CD8-positive, alpha-beta memory T cell (primary cell): ENCODE results near the gene NR0B2. TPM values are rescaled to one million over a fixed set of nuclear protein-coding genes. Genes with fewer than 3 reads are reported as not detected.
A peak's percentile ranks its signal among the peaks of the same experiment; 100 is the strongest.

ENCODE experiments used
- CTCF ChIA-PET: fragments of 350-600 bp; sonication (Branson Sonifier 250); formaldehyde crosslinking; loops from one replicate; lab custom pipeline; 2021; ENCODE audit warnings: antibody characterized with exemption; lab: Charles Lee
- POLR2A ChIA-PET: fragments of 350-600 bp; sonication (Branson Sonifier 250); formaldehyde crosslinking; loops from one replicate; lab custom pipeline; 2021; ENCODE audit warnings: antibody characterized with exemption; lab: Charles Lee
- DNase-seq, 5 donors: peaks; one replicate each; pipeline versions ENCODE4 v3.0.0 to v3.0.0-alpha.2; 2020 to 2022; ENCODE audit warnings: mixed read lengths in 1 of 5
- H3K27ac ChIP-seq: one replicate; pipeline ENCODE4 v1.7.0; 2013; ENCODE audit warnings: low read depth, mild to moderate bottlenecking, low read length, moderate library complexity
- H3K27me3 ChIP-seq: 2 replicates; pipeline ENCODE4 v1.7.0; 2013; ENCODE audit warnings: low read length, mild to moderate bottlenecking; ENCODE audit not compliant: insufficient read depth, poor library complexity, severe bottlenecking
- H3K36me3 ChIP-seq: 2 replicates; pipeline ENCODE4 v1.7.0; 2013; ENCODE audit warnings: mild to moderate bottlenecking, low read length, moderate library complexity; ENCODE audit not compliant: insufficient read depth
- H3K4me1 ChIP-seq: 2 replicates; pipeline ENCODE4 v1.7.0; 2013; ENCODE audit warnings: mild to moderate bottlenecking, low read length, moderate library complexity; ENCODE audit not compliant: insufficient read depth
- H3K4me3 ChIP-seq: 2 replicates; pipeline ENCODE4 v1.7.0; 2013; ENCODE audit warnings: mild to moderate bottlenecking, low read length
- H3K9me3 ChIP-seq: 2 replicates; pipeline ENCODE4 v1.7.0; 2013; ENCODE audit warnings: mild to moderate bottlenecking, low read length
- H3K27ac Mint-ChIP-seq, 8 donors: one replicate each; pipeline ENCODE4 v1.8.0; 2020 to 2021; ENCODE audit warnings: mixed read lengths in 8 of 8, mild to moderate bottlenecking in 6 of 8, inconsistent platforms in 3 of 8, moderate library complexity in 3 of 8
- H3K27me3 Mint-ChIP-seq, 2 donors: one replicate each; pipeline ENCODE4 v1.8.0; 2020 to 2021; ENCODE audit warnings: mixed read lengths in 2 of 2, mild to moderate bottlenecking in 1 of 2, moderate library complexity in 1 of 2
- H3K36me3 Mint-ChIP-seq, 3 donors: one replicate each; pipeline ENCODE4 v1.8.0; 2020 to 2021; ENCODE audit warnings: mixed read lengths in 3 of 3, inconsistent platforms in 1 of 3, mild to moderate bottlenecking in 1 of 3
- H3K4me1 Mint-ChIP-seq, 3 donors: one replicate each; pipeline ENCODE4 v1.8.0; 2020 to 2021; ENCODE audit warnings: mixed read lengths in 3 of 3, inconsistent platforms in 1 of 3, mild to moderate bottlenecking in 1 of 3
- H3K4me3 Mint-ChIP-seq, 7 donors: one replicate each; pipeline ENCODE4 v1.8.0; 2020 to 2021; ENCODE audit warnings: mixed read lengths in 7 of 7, mild to moderate bottlenecking in 6 of 7, moderate library complexity in 4 of 7, inconsistent platforms in 2 of 7
- H3K9me3 Mint-ChIP-seq, 5 donors: one replicate each; pipeline ENCODE4 v1.8.0; 2020 to 2022; ENCODE audit warnings: mixed read lengths in 5 of 5, mild to moderate bottlenecking in 3 of 5, moderate library complexity in 2 of 5, inconsistent platforms in 1 of 5
- polyA plus RNA-seq: library from polyadenylated mRNA; unstranded; fragments of 300-500 nt; fragmentation: Illumina TruSeq; gene quantifications from one replicate; pipeline ENCODE4 v1.2.3, GENCODE V29; 2021
- total RNA-seq, 2 experiments: library from RNA; stranded (reverse); gene quantifications; one replicate each; pipeline ENCODE4 v1.2.3, GENCODE V29; 2021

NR0B2 gene
- total and polyA plus RNA-seq, 3 experiments from 2014 or later, result not detected

DNA sequence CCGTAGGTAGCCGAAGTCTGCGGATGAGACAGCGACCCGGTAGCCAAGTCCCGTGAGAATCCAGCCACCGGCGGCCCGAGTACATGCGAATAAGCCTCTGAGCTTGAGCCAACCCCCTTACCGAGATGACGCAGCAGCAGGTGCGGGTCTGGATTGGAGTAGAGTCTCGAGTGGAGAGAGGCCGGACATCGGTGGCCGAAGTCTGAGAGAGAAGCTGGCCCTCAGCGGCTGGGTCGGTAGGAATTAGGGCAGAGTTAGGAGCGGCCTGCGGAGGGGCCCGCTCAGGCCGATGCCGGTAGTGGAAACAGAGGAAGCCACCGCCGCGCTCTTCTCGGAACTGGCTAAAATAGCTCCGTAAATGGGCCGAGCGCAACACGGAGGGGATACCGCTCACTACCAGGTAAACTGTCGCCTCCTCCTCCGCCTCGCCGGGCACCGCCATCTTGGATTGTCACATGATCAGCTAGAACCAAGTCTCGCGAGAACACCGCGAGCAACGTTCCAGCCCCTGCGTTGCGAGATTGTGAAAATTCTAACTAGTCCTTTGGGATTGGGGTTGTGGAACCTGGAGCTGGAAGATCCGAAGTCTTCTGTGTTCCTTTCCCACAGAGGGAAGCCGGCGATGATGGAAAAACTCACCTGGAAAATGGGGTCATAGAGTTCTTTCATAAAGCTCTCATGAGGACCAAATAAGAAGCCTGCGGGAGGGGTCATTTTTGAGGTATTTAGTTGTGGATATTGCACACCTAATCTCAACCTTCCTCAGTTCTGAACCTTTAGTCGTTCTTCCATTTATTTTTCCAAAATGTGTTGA is 13.6 kb downstream of the NR0B2 start, which contains the start of gene GPATCH3:
Gene GPATCH3 (minus strand): TSS at position 467 of the 814 bp plus-strand sequence. CDS start 25 bp downstream, at position 442.
- DNase-seq, result peak; percentile 82 to 94 (median 85)
- Mint-ChIP-seq H3K4me1 (peaks cover 27 to 48% (median 37%) of the 10 kb centered on the region in 3 donors), H3K4me3 (peak within 1 kb of the TSS; percentile 88 to 99 (median 93)), H3K9me3 (no peaks in the 10 kb centered on the region), H3K27me3 (no peaks in the 10 kb centered on the region), H3K27ac (peak within 1 kb of the TSS; percentile 92 to 100 (median 98)), H3K36me3 (peaks cover 0 to 41% (median 3%) of the 10 kb centered on the region in 3 donors)
- H3K4me3 ChIP-seq, result peak within 1 kb of the TSS; percentile 92
- H3K27ac ChIP-seq, result peak within 1 kb of the TSS; percentile 87
- ChIA-PET CTCF (interaction anchor here (0.9 to 2.6 kb wide), 7 partner anchors 10 to 79 kb away, joined by 3 to 13 read pairs (median 3); partner anchors contain the start of genes GPN2 and NR0B2), POLR2A (interaction anchor here (0.7 to 2.3 kb wide), 9 partner anchors 10 to 428 kb away, joined by 3 to 39 read pairs (median 4); partner anchors contain the start of genes GPN2, HMGN2, NUDC and SLC9A1)
- peaks cover 6% of the 10 kb centered on the region for H3K36me3 ChIP-seq
- H3K9me3 ChIP-seq, result no peaks in the 10 kb centered on the region
- peaks cover 20% of the 10 kb centered on the region for H3K4me1 ChIP-seq
- H3K27me3 ChIP-seq, result no peaks in the 10 kb centered on the region

DNA sequence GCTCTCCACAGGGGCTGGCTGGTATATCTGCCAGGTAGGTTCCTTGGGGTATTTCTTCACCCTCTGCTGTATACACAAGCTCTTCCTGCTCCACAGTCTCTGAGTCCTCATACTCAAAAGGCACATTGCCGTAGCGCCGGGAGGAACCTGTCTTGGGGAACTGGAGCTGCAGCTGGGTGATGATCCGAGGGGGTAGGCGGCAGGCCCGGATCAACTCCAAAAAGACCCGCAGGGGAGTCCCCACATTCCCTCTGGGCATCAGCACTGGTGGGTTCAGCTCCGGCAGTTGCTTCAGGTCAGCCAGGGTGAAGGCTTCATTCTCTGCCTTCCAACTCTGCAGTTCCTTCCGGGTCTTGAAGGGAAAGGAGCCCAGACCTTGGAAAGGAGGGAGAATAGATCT is 16.4 kb downstream of the NR0B2 start:
- Mint-ChIP-seq H3K27me3 (no peaks in the 10 kb centered on the region), H3K27ac (peak overlapping the region in 3 of 8 donors; percentile 12 to 68 (median 17)), H3K4me3 (peak overlapping the region in 1 of 7 donors; percentile 79), H3K36me3 (peaks cover 4 to 68% (median 8%) of the 10 kb centered on the region in 3 donors), H3K9me3 (no peaks in the 10 kb centered on the region), H3K4me1 (peaks cover 27 to 52% (median 35%) of the 10 kb centered on the region in 3 donors)
- no peak overlapping the region for H3K4me3 ChIP-seq
- H3K27me3 ChIP-seq, result no peaks in the 10 kb centered on the region
- H3K27ac ChIP-seq, result no peak overlapping the region
- DNase-seq, result no peak
- ChIA-PET CTCF (interaction anchor here (0.8 kb wide), 1 partner anchor 295 kb away, joined by 3 read pairs; no protein-coding TSS in a partner anchor), POLR2A (no interaction called here)
- no peaks in the 10 kb centered on the region for H3K9me3 ChIP-seq
- H3K36me3 ChIP-seq, result peaks cover 6% of the 10 kb centered on the region
- peaks cover 20% of the 10 kb centered on the region for H3K4me1 ChIP-seq

DNA sequence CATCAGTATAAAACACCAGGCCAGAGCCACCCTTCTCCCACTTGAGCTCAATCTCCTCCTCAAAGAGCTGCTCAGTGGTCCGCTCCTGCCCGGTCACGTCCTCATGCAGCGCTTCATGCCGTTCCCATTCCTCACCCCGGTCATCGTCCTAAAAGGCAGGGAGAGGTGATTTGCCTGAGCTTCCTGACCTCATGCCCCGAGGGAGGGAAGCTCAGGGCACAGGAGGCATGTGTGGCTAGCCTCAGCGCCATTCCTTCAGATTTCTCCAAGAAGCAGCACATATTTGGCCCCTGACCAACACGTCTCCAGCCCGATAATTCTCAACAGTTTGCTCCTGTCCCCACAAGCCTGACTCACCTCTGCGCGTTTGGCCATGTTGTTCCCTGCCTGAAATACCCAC is 19.5 kb downstream of the NR0B2 start:
- Histone ChIP-seq H3K9me3 (no peaks in the 10 kb centered on the region), H3K27me3 (no peaks in the 10 kb centered on the region), H3K27ac (no peak overlapping the region), H3K4me1 (peaks cover 19% of the 10 kb centered on the region), H3K36me3 (peaks cover 7% of the 10 kb centered on the region), H3K4me3 (no peak overlapping the region)
- Mint-ChIP-seq H3K9me3 (no peaks in the 10 kb centered on the region), H3K27ac (peak overlapping the region in 2 of 8 donors; percentile 54 to 71), H3K27me3 (no peaks in the 10 kb centered on the region), H3K36me3 (peaks cover 4 to 77% (median 9%) of the 10 kb centered on the region in 3 donors), H3K4me1 (peaks cover 23 to 46% (median 28%) of the 10 kb centered on the region in 3 donors), H3K4me3 (peak overlapping the region in 2 of 7 donors; percentile 47 to 54)
- ChIA-PET CTCF (interaction anchor here (1.3 to 2.1 kb wide), 2 partner anchors 16 to 85 kb away, joined by 3 to 7 read pairs; no protein-coding TSS in a partner anchor), POLR2A (no interaction called here)
- no peak for DNase-seq

DNA sequence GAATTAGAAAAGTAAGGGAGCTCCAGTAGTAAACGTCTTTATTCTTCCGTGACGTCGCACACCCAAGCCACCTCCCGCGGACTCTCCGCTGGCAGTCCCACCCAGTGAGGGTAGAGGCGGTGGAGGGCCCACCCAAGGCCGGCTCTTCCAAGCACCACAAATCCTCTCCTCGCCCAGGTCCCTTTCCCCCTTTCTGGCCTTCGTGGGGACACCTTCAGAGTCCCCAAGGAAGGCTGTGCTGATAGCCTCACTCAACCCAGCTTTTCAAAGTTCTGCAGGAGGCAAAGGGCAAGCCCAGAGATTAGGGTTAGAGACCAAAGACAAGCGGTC is 23.3 kb downstream of the NR0B2 start:
- ChIA-PET POLR2A (interaction anchor here (1.0 to 3.0 kb wide), 6 partner anchors 10 to 390 kb away, joined by 4 to 39 read pairs (median 6); partner anchors contain the start of genes GPATCH3 and NUDC), CTCF (interaction anchor here (1.0 to 2.8 kb wide), 10 partner anchors 10 to 420 kb away, joined by 3 to 13 read pairs (median 4); partner anchors contain the start of genes GPATCH3 and NUDC)
- H3K36me3 ChIP-seq, result peaks cover 25% of the 10 kb centered on the region
- H3K4me3 ChIP-seq, result peak overlapping the region; percentile 92
- Mint-ChIP-seq H3K27ac (peak overlapping the region; percentile 87 to 99 (median 96)), H3K9me3 (no peaks in the 10 kb centered on the region), H3K4me3 (peak overlapping the region; percentile 93 to 96 (median 94)), H3K27me3 (no peaks in the 10 kb centered on the region), H3K36me3 (peaks cover 7 to 78% (median 11%) of the 10 kb centered on the region in 3 donors), H3K4me1 (peaks cover 28 to 45% (median 31%) of the 10 kb centered on the region in 3 donors)
- DNase-seq, result no peak
- H3K4me1 ChIP-seq, result peaks cover 19% of the 10 kb centered on the region
- H3K27me3 ChIP-seq, result no peaks in the 10 kb centered on the region
- no peaks in the 10 kb centered on the region for H3K9me3 ChIP-seq
- peak overlapping the region; percentile 91 for H3K27ac ChIP-seq

DNA sequence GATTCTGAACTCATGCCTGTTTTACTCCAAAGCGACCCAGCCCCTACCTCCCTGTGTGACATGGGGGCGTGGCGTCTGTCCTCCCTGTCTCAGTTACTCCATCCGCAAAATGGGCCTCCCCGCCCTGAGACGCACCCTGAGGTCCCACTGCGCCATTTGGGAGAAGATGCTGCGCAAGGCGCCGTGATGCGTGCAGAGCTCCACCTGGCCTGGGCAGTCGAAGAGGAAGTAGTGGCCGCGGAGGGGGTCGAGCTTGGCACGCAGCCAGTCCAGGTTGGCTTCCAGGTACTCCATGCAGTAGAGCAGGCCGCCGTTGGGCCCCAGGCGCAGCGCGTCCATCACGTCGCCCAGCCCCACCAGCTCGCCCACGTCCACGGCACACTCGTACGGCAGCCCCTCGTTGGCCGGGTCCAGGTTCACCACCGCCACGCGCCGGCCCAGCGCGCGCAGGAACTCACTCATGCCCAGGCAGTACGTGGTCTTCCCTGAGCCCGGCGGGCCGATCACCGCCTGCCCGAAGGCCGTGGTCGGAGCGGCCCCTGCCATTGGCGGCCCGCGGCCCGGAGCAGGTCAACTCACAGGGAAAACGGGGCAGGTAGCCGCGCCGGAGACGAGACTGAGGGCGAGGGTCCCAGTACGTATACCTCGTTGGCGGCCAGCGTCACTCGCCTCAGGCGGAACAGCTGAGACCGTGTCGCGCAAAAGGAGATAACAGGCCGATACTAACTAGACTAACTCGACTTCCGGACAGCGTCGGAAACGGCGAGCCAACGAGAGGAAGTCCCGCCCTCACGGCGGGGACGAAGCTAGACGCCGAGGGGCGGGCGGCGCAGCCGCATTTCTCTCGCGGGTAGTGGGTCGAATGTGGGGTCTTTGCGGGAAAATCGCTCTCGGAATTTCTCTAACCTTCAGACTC is 24.0 kb downstream of the NR0B2 start, which contains the start of gene GPN2:
Gene GPN2 (minus strand): TSS at position 733 of the 916 bp plus-strand sequence. CDS start 187 bp downstream, at position 546.
- Histone ChIP-seq H3K36me3 (peaks cover 30% of the 10 kb centered on the region), H3K4me1 (peaks cover 19% of the 10 kb centered on the region), H3K4me3 (peak within 1 kb of the TSS; percentile 92), H3K9me3 (no peaks in the 10 kb centered on the region), H3K27me3 (no peaks in the 10 kb centered on the region), H3K27ac (peak within 1 kb of the TSS; percentile 91)
- peak within 1 kb of the TSS; percentile 93 to 96 (median 94) for H3K4me3 Mint-ChIP-seq
- peaks cover 32 to 48% (median 35%) of the 10 kb centered on the region in 3 donors for H3K4me1 Mint-ChIP-seq
- POLR2A ChIA-PET, result interaction anchor here (1.0 to 3.0 kb wide), 6 partner anchors 10 to 390 kb away, joined by 4 to 39 read pairs (median 6); partner anchors contain the start of genes GPATCH3 and NUDC
- peak within 1 kb of the TSS; percentile 88 to 99 (median 96) for H3K27ac Mint-ChIP-seq
- DNase-seq, result peak; percentile 64 to 85 (median 72)
- H3K9me3 Mint-ChIP-seq, result no peaks in the 10 kb centered on the region
- no peaks in the 10 kb centered on the region for H3K27me3 Mint-ChIP-seq
- CTCF ChIA-PET, result interaction anchor here (1.0 to 2.8 kb wide), 11 partner anchors 11 to 420 kb away, joined by 3 to 13 read pairs (median 5); partner anchors contain the start of genes GPATCH3 and NUDC
- H3K36me3 Mint-ChIP-seq, result peaks cover 11 to 78% (median 16%) of the 10 kb centered on the region in 3 donors

DNA sequence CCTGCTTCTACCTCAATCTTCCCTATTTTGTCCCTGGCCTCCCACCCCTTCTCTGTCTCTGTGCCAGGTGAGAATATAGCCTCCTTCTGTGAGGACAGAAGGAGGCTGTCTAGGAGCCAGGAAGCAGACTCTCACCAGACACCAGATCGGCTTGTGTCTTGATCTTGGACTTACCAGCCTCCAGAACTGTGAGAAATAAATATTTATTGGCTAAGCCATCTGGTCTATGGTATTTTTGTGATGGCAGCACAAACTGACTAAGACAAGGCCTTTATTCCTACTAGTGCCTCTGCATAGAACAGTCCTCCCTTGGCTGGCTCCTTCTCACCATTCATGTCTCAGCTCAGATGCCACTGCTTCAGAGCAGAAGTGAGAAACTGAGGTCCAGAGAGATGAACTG is 25.5 kb downstream of the NR0B2 start:
- no peaks in the 10 kb centered on the region for H3K9me3 ChIP-seq
- H3K36me3 Mint-ChIP-seq, result peaks cover 11 to 80% (median 16%) of the 10 kb centered on the region in 3 donors
- H3K27ac ChIP-seq, result no peak overlapping the region
- H3K9me3 Mint-ChIP-seq, result no peaks in the 10 kb centered on the region
- H3K27me3 Mint-ChIP-seq, result peaks cover 0 to under 1% of the 10 kb centered on the region in 2 donors
- H3K4me1 ChIP-seq, result peaks cover 19% of the 10 kb centered on the region
- CTCF ChIA-PET, result interaction anchor here (0.9 to 2.4 kb wide), 2 partner anchors 9 to 22 kb away, joined by 3 to 10 read pairs; no protein-coding TSS in a partner anchor
- no peaks in the 10 kb centered on the region for H3K27me3 ChIP-seq
- no peak for DNase-seq
- POLR2A ChIA-PET, result interaction anchor here (0.5 kb wide), 1 partner anchor 88 kb away, joined by 3 read pairs; no protein-coding TSS in a partner anchor
- peak overlapping the region; percentile 51 to 96 (median 93) for H3K4me3 Mint-ChIP-seq
- peaks cover 34 to 44% (median 36%) of the 10 kb centered on the region in 3 donors for H3K4me1 Mint-ChIP-seq
- H3K4me3 ChIP-seq, result no peak overlapping the region
- peaks cover 41% of the 10 kb centered on the region for H3K36me3 ChIP-seq
- H3K27ac Mint-ChIP-seq, result peak overlapping the region; percentile 77 to 99 (median 95)
